NCI-H345 treated with DMSO at 0.1 percent for 48 hours (cell line): ENCODE results near the gene APBB1.

Experiments used
- DNase-seq: peaks from one replicate; lab custom pipeline; 2025; ENCODE audit not compliant: unreplicated experiment; lab: John Stamatoyannopoulos, UW

APBB1 gene

DNA sequence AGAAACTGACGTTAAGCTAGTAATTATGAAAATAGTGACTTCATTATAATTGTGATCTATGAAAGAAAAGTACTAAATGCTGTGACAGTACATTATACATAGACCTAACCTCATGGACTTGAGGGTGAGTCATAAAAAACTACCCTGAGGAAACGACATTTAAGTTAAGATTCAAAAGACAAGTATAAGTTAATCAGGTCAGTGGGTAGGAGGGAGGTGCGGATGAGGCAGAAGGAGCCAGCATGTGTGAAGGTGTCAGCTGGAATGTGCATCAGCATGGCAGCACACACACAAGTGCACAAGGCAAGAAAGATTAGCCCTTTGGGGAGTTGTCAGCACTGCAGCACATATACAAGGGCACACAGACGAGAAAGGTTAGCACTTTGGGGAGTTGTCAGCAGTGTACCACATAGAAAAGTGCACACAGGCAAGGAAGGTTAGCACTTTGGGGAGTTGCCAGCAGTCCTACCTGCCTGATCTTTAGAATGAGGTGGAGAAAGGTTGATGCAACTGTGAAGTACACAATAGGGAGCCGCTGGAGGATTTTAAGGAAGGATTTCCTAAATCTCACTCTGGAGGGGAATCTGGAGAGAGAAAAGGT lies 67.0 kb downstream of the APBB1 start:
- DNase-seq: no peak

DNA sequence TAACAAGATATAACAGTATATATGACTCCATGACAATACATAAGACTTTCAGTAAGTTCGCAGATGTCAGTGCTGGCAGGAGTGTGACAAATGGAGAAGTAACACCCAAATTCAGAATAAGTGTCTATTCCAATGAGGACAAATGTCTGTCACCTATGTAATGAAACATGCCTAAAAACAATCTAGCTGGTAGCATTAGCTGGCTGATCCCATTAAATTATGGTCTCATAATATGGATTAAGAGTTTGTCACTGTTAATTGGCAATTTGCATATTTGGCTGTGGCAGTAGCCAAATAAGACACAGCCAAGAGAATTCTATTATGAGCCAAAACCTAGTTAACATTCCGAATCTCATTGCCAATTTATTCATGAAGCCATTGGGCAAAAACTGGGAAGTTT lies 68.4 kb downstream of the APBB1 start:
- DNase-seq: no peak

DNA sequence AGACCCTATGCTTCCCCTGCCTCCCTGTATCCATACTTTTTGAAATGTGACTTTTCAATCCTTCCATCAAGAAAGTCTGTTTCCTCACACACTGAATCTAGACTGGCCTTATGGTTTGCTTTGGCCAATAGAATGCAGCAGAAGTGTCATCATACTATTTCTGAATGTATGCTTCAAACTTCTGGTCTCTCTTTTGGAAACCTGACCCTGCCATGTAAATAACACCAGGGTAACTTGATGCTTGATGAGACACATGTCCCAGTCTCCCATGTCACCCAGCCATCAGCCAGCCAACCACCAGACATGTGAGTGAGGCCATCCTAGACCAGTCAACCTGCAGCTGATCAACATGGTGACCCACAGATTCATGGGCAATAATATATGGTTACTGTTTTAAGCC lies 68.9 kb downstream of the APBB1 start:
- DNase-seq: no peak

DNA sequence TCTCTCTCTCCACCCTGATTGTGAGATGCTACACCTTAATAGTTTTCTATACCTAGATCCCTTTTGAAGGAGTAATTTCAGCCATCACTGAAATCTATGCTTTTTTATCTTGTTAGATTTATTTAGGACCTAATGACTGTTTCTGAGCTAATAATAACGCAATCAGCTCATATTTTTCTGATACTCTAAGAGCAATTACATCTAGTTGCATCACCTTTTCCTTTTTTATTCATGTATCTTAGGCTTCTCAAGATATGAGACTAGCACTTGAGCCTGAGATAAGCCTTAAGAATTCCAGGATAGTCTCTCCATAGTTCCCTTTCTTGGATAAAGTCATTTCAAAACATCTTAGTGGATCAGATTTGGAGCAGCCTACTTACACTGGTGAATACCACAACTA lies 73.5 kb downstream of the APBB1 start:
- DNase-seq: no peak
